Activated CD8-positive, alpha-beta T cell treated with anti-CD3 and anti-CD28 coated beads for 36 hours (primary cell): Measurements from ENCODE around the gene PILRA. TPM values are rescaled to one million over a fixed set of nuclear protein-coding genes. Genes with fewer than 3 reads are reported as not detected.
A peak's percentile ranks its signal among the peaks of the same experiment; 100 is the strongest.

Experiments
- ATAC-seq: fragments of 200-7000 bp; cut with Tn5 transposase; one replicate; pipeline ENCODE4 v1.10.0; 2021; ENCODE audit warnings: mild to moderate bottlenecking, moderate library complexity
- CTCF ChIA-PET: fragments of 350-600 bp; sonication (Branson Sonifier 250); formaldehyde crosslinking; loops from one replicate; lab custom pipeline; 2021; ENCODE audit warnings: antibody characterized with exemption; lab: Charles Lee
- POLR2A ChIA-PET: fragments of 350-600 bp; sonication (Branson Sonifier 250); formaldehyde crosslinking; loops from one replicate; lab custom pipeline; 2021; ENCODE audit warnings: antibody characterized with exemption; lab: Charles Lee
- DNase-seq: peaks from one replicate; pipeline ENCODE4 v3.0.0-alpha.2; 2020
- H3K27ac Mint-ChIP-seq: one replicate; pipeline ENCODE4 v1.8.0; 2021; ENCODE audit warnings: mild to moderate bottlenecking, mixed read lengths
- H3K27me3 Mint-ChIP-seq: one replicate; pipeline ENCODE4 v1.8.0; 2021; ENCODE audit warnings: mixed read lengths
- H3K36me3 Mint-ChIP-seq: one replicate; pipeline ENCODE4 v1.8.0; 2021; ENCODE audit warnings: low read depth, mixed read lengths
- H3K4me1 Mint-ChIP-seq: one replicate; pipeline ENCODE4 v1.8.0; 2021; ENCODE audit warnings: low read depth, mixed read lengths
- H3K4me3 Mint-ChIP-seq: one replicate; pipeline ENCODE4 v1.8.0; 2021; ENCODE audit warnings: mild to moderate bottlenecking, moderate library complexity, mixed read lengths
- H3K9me3 Mint-ChIP-seq: one replicate; pipeline ENCODE4 v1.8.0; 2021; ENCODE audit warnings: mixed read lengths
- intact Hi-C: fragments of 100-400 bp; cut with micrococcal nuclease; formaldehyde crosslinking; loops from one replicate; pipeline ENCODE4 v1.10.0; 2022
- total RNA-seq, 2 experiments: library from RNA; stranded (reverse); gene quantifications; one replicate each; pipeline ENCODE4 v1.2.3, GENCODE V29; 2021
- TF ChIP-seq, protein P1 (sequence below): fragments of 200-600 bp; IDR thresholded peaks from one replicate; pipeline ENCODE4 v1.8.0; 2022; ENCODE audit warnings: antibody characterized with exemption, mild to moderate bottlenecking

PILRA gene
- total RNA-seq, 2 experiments from 2014 or later, result 5.8 to 6.6 TPM

DNA sequence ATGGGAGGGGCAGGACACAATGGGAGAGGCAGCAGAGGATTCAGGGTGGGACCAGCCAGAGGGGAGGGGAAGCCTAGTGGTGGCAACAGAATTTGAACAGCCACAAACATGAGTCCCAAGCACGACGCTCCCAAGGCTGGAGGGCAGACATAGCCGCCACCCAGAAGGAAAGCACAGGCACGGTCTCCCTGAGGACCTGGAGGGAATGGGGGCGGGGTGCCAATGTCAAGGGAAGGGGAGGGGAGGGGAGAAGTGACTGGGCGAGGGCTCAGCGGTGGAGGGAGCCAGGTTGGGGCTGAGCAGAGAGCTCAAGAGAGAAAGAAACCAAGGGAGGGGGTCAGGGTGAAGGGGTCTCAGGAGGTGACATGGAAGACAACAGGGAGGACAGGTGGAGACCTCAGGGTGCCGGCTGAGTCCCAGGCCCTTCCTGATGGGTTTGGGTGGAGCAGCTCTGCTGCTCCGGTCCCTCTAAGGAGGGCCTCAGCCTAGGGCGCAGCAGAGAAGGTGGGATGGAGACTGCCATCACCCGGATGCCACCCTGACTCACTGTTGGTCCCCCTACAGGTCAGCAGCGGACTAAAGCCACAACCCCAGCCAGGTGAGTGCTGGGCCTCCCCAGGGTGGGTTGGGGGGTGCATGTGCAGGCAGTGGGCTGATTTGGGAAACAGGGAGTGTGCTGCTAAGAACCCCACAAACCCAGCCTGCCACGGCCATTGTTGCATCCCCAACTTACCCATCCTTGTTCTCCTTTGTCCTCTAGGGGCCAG is 24.2 kb downstream of the PILRA start:
- Mint-ChIP-seq H3K36me3 (no peaks in the 10 kb centered on the region), H3K4me1 (peaks cover 18% of the 10 kb centered on the region), H3K27me3 (peaks cover 4% of the 10 kb centered on the region), H3K9me3 (no peaks in the 10 kb centered on the region), H3K27ac (peak overlapping the region; percentile 50), H3K4me3 (no peak overlapping the region)
- POLR2A ChIA-PET, result interaction anchor here (1.0 to 2.1 kb wide), 2 partner anchors 13 to 32 kb away, joined by 3 to 6 read pairs; no protein-coding TSS in a partner anchor
- ATAC-seq, result no peak
- CTCF ChIA-PET, result interaction anchor here (1.2 to 4.2 kb wide), 2 partner anchors 10 to 264 kb away, joined by 3 to 20 read pairs; no protein-coding TSS in a partner anchor
- intact Hi-C loops, result no loop called here
- no peak for DNase-seq
- TF ChIP-seq, protein P1, sequence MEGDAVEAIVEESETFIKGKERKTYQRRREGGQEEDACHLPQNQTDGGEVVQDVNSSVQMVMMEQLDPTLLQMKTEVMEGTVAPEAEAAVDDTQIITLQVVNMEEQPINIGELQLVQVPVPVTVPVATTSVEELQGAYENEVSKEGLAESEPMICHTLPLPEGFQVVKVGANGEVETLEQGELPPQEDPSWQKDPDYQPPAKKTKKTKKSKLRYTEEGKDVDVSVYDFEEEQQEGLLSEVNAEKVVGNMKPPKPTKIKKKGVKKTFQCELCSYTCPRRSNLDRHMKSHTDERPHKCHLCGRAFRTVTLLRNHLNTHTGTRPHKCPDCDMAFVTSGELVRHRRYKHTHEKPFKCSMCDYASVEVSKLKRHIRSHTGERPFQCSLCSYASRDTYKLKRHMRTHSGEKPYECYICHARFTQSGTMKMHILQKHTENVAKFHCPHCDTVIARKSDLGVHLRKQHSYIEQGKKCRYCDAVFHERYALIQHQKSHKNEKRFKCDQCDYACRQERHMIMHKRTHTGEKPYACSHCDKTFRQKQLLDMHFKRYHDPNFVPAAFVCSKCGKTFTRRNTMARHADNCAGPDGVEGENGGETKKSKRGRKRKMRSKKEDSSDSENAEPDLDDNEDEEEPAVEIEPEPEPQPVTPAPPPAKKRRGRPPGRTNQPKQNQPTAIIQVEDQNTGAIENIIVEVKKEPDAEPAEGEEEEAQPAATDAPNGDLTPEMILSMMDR, result no peak

- H3K4me3 Mint-ChIP-seq, result no peak overlapping the region
- intact Hi-C loops, result no loop called here
Observed at GRCh38 chr7:100398239-100398638, 25.0 kb downstream of the PILRA start.

DNA sequence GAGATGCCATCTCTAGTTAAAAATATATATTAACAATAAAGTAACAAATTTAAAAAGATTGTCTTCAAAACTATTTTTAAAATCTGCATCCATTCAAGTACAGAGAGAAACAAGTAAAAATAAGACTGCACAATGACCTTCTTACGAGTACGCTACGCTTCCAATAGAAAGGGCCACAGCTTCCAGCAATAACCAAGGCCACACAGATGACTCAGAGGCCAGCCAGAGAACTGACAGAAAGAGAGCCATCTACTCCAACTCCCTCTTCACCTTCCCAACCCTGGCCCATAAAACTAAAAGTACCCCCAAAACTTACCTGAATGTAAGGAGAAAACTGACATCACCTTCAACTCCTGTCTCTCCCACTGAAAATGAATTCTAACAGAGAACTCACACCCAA is 26.8 kb downstream of the PILRA start:
- H3K27me3 Mint-ChIP-seq, result peaks cover 3% of the 10 kb centered on the region
- ChIA-PET CTCF (interaction anchor here (4.2 kb wide), 1 partner anchor 7 kb away, joined by 20 read pairs; no protein-coding TSS in a partner anchor), POLR2A (interaction anchor here (0.7 to 0.8 kb wide), 2 partner anchors 12 to 13 kb away, joined by 3 to 4 read pairs; no protein-coding TSS in a partner anchor)
- no peak for DNase-seq
- H3K27ac Mint-ChIP-seq, result no peak overlapping the region
- TF ChIP-seq, protein P1, result no peak
- peaks cover 18% of the 10 kb centered on the region for H3K4me1 Mint-ChIP-seq
- H3K4me3 Mint-ChIP-seq, result no peak overlapping the region
- intact Hi-C loops, result loop anchor here (5.0 to 10.0 kb wide), 2 partner anchors 33 to 265 kb away; no protein-coding TSS in a partner anchor
- H3K9me3 Mint-ChIP-seq, result no peaks in the 10 kb centered on the region
- ATAC-seq, result no peak
- H3K36me3 Mint-ChIP-seq, result no peaks in the 10 kb centered on the region

More at GRCh38 chr7:100398239-100398638, 25.0 kb downstream of the PILRA start:
- Mint-ChIP-seq H3K36me3 (no peaks in the 10 kb centered on the region), H3K27ac (no peak overlapping the region), H3K4me1 (peaks cover 18% of the 10 kb centered on the region), H3K27me3 (peaks cover 4% of the 10 kb centered on the region), H3K9me3 (no peaks in the 10 kb centered on the region)
- ChIA-PET CTCF (interaction anchor here (4.2 kb wide), 1 partner anchor 9 kb away, joined by 20 read pairs; no protein-coding TSS in a partner anchor), POLR2A (no interaction called here)
- TF ChIP-seq, protein P1, result no peak
- ATAC-seq (no peak), DNase-seq (no peak)

DNA sequence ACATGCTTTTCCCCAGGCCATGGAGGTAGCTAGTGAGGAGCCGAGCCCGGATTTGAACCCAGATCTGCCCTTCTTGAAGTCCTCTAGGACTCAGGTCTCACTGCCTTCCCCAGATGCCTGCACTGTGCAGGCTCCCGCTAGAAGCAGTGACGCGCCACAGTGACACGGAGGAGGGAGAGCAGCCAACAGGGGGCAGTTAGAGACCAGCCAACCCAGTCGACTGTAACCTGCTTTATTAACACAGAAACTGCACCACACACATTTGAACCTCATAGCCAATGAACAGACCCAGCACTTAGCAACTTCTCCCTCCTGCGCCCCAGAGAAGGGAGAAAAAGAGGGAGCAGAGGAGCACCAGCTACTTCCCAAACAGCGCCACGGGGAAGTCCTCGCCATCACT is 27.4 kb downstream of the PILRA start:
- TF ChIP-seq, protein P1, result no peak
- CTCF ChIA-PET, result interaction anchor here (1.3 kb wide), 1 partner anchor 19 kb away, joined by 4 read pairs; no protein-coding TSS in a partner anchor
- Mint-ChIP-seq H3K4me3 (no peak overlapping the region), H3K36me3 (no peaks in the 10 kb centered on the region), H3K27ac (no peak overlapping the region), H3K9me3 (no peaks in the 10 kb centered on the region), H3K4me1 (peaks cover 16% of the 10 kb centered on the region), H3K27me3 (peaks cover 3% of the 10 kb centered on the region)
- intact Hi-C loops, result loop anchor here (5.0 to 10.0 kb wide), 2 partner anchors 33 to 266 kb away; no protein-coding TSS in a partner anchor
- DNase-seq, result peak; percentile 43
- POLR2A ChIA-PET, result interaction anchor here (1.1 kb wide), 1 partner anchor 29 kb away, joined by 3 read pairs; no protein-coding TSS in a partner anchor
- ATAC-seq, result no peak
